Suprapubic skin (tissue), 4 donors: ENCODE data around the gene SFSWAP. TPM values are rescaled to one million over a fixed set of nuclear protein-coding genes. Genes with fewer than 3 reads are reported as not detected.

Source experiments
- DNase-seq, 2 donors: peaks; one replicate each; pipeline ENCODE4 v3.0.0-alpha.2; 2019; ENCODE audit warnings: low spot score in 2 of 2
- H3K27ac ChIP-seq: fragments of 200-600 bp; sonication (generic); one replicate; pipeline ENCODE4 v1.5.1; 2019
- H3K27me3 ChIP-seq: fragments of 200-600 bp; sonication (generic); one replicate; pipeline ENCODE4 v1.5.1; 2019
- H3K36me3 ChIP-seq: fragments of 200-600 bp; sonication (generic); one replicate; pipeline ENCODE4 v1.5.1; 2019
- H3K4me1 ChIP-seq: fragments of 200-600 bp; sonication (generic); one replicate; pipeline ENCODE4 v1.5.1; 2019
- H3K4me3 ChIP-seq: fragments of 200-600 bp; sonication (generic); one replicate; pipeline ENCODE4 v1.5.1; 2019; ENCODE audit warnings: mild to moderate bottlenecking
- H3K9me3 ChIP-seq: fragments of 200-600 bp; sonication (generic); one replicate; pipeline ENCODE4 v1.5.1; 2019
- CTCF ChIP-seq, 2 donors: fragments of 200-600 bp in 1 of 2; fragments of 450-650 bp in 1 of 2; sonication (generic) in 1 of 2; IDR thresholded peaks; one replicate each; pipeline ENCODE4 v1.5.1; 2016 to 2019; ENCODE audit warnings: antibody characterized with exemption in 2 of 2, mild to moderate bottlenecking in 1 of 2, moderate library complexity in 1 of 2
- EP300 ChIP-seq: sonication (generic); formaldehyde crosslinking; IDR thresholded peaks from one replicate; pipeline ENCODE4 v1.6.1; 2017; ENCODE audit warnings: antibody characterized with exemption
- POLR2A ChIP-seq, 2 donors: fragments of 450-650 bp; IDR thresholded peaks; one replicate each; pipeline ENCODE4 v1.6.1; 2017; ENCODE audit warnings: antibody characterized with exemption in 2 of 2, mild to moderate bottlenecking in 2 of 2, moderate library complexity in 2 of 2
- POLR2AphosphoS5 ChIP-seq, 3 donors: sonication (generic); formaldehyde crosslinking; IDR thresholded peaks; one replicate each; pipeline ENCODE4 v1.6.1; 2017; ENCODE audit warnings: antibody characterized with exemption in 3 of 3
- WGBS: methylation state at CpG from one replicate; pipeline ENCODE4 v1.1.5; 2018; 5-methylcytosine and 5-hydroxymethylcytosine counted together
- total RNA-seq, 4 donors: library from RNA; depleted of rRNA; stranded (reverse); fragments of >200 nt; gene quantifications; one replicate each; pipeline ENCODE4 v1.1.0, GENCODE V29; 2016

Gene SFSWAP
- total RNA-seq, 4 donors from 2014 or later: 41.3 to 107 (median 49.9) TPM

DNA sequence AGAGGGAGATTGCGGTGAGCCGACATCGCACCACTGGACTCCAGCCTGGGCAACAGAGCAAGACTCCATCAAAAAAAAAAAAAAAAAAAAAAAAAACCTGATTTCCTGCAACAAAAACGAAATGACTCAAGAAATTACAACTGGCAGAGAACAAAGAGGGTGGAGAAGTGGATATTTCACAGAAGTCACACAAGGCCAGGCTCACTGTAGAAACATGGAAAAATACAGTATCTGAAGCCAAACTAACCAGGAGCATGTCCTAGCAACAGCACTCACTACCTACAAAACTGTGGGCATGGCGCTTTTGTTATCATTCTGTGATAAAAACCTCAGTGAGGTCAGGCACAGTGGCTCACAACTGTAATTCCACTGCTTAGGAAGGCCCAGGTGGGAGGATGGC is 105.6 kb downstream of the SFSWAP start:
- TF ChIP-seq POLR2A (IDR thresholded peaks at IDR 0.05) (no peak), POLR2AphosphoS5 (IDR thresholded peaks at IDR 0.05) (no peak), EP300 (no peak), CTCF (IDR thresholded peaks at IDR 0.05) (no peak)
- no peak for DNase-seq
- WGBS: 69% methylated on average over 5 of the region's 5 CpGs
- Histone ChIP-seq H3K4me1 (peaks cover 2% of the 10 kb centered on the region), H3K9me3 (no peaks in the 10 kb centered on the region), H3K27ac (no peak overlapping the region), H3K27me3 (no peaks in the 10 kb centered on the region), H3K36me3 (no peaks in the 10 kb centered on the region), H3K4me3 (no peak overlapping the region)

DNA sequence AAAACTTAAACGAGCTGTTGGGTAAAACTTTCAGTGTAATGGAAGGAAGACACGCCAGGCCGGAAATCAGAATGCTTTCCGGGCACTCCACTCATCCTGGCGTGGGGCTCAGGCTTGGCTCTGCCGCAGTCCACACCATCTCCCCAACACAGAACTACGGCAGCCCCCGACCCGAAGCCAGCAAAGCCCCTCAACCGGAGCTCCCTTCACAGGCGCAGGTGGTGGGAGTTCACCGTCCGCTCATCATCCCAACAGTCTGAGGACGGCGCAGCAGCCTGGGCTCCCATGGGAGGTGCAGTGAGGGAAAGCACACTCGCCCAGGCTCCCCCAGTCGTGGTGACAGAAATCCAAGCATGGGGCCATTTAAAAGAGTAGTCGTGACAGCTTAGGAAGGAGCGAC is 106.4 kb downstream of the SFSWAP start:
- Histone ChIP-seq H3K27ac (no peak overlapping the region), H3K4me1 (peaks cover 2% of the 10 kb centered on the region), H3K4me3 (no peak overlapping the region), H3K9me3 (no peaks in the 10 kb centered on the region), H3K27me3 (no peaks in the 10 kb centered on the region), H3K36me3 (no peaks in the 10 kb centered on the region)
- 91% methylated on average over 19 of the region's 19 CpGs for WGBS
- no peak for DNase-seq
- no peak for TF ChIP-seq POLR2AphosphoS5 (IDR thresholded peaks at IDR 0.05)
- TF ChIP-seq POLR2A (IDR thresholded peaks at IDR 0.05): no peak
- no peak for TF ChIP-seq EP300
- TF ChIP-seq CTCF (IDR thresholded peaks at IDR 0.05): no peak

- TF ChIP-seq POLR2A (IDR thresholded peaks at IDR 0.05): no peak
- peak in 2 of 3 donors; percentile 29 to 47 for TF ChIP-seq POLR2AphosphoS5 (IDR thresholded peaks at IDR 0.05)
- no peak for TF ChIP-seq EP300
- TF ChIP-seq CTCF (IDR thresholded peaks at IDR 0.05): no peak
- DNase-seq: peak in 1 of 2 donors; percentile 83
- 75% methylated on average over 30 of the region's 30 CpGs for WGBS
Measured at GRCh38 chr12:131818821-131819585, 108.1 kb downstream of the SFSWAP start.

GRCh38 chr12:131824450-131824849 is 113.6 kb downstream of the SFSWAP start:
- Histone ChIP-seq H3K9me3 (no peaks in the 10 kb centered on the region), H3K27me3 (peaks cover 32% of the 10 kb centered on the region), H3K36me3 (no peaks in the 10 kb centered on the region), H3K27ac (no peak overlapping the region), H3K4me3 (no peak overlapping the region), H3K4me1 (peaks cover 18% of the 10 kb centered on the region)
- TF ChIP-seq CTCF (IDR thresholded peaks at IDR 0.05) (no peak), POLR2AphosphoS5 (IDR thresholded peaks at IDR 0.05) (no peak), EP300 (no peak), POLR2A (IDR thresholded peaks at IDR 0.05) (no peak)
- 96% methylated on average over 6 of the region's 6 CpGs for WGBS
- no peak for DNase-seq

More at GRCh38 chr12:131818821-131819585, 108.1 kb downstream of the SFSWAP start:
- Histone ChIP-seq H3K27me3 (no peaks in the 10 kb centered on the region), H3K27ac (no peak overlapping the region), H3K4me1 (peaks cover 2% of the 10 kb centered on the region), H3K4me3 (no peak overlapping the region), H3K9me3 (no peaks in the 10 kb centered on the region), H3K36me3 (no peaks in the 10 kb centered on the region)

- Histone ChIP-seq H3K4me3 (no peak overlapping the region), H3K27me3 (peaks cover 41% of the 10 kb centered on the region), H3K9me3 (no peaks in the 10 kb centered on the region), H3K36me3 (no peaks in the 10 kb centered on the region), H3K4me1 (peaks cover 27% of the 10 kb centered on the region), H3K27ac (no peak overlapping the region)
- TF ChIP-seq EP300: no peak
- no peak for TF ChIP-seq POLR2AphosphoS5 (IDR thresholded peaks at IDR 0.05)
- TF ChIP-seq CTCF (IDR thresholded peaks at IDR 0.05): no peak
- TF ChIP-seq POLR2A (IDR thresholded peaks at IDR 0.05): no peak
- no peak for DNase-seq
- 52% methylated on average over 15 of the region's 18 CpGs for WGBS
Measured at GRCh38 chr12:131825146-131825892, 114.4 kb downstream of the SFSWAP start.
